ENCODE measurements around the gene GPX4.
A peak's percentile ranks its signal among the peaks of the same experiment; 100 is the strongest.

GPX4 gene

GRCh38 chr19:1085676-1086442 is 17.9 kb upstream of the GPX4 start:
- no peak overlapping the region for H3K4me3 ChIP-seq (ENCODE audit: low read depth, low read length, poor library complexity, severe bottlenecking)
- no peaks in the 10 kb centered on the region for H3K27me3 ChIP-seq (ENCODE audit: insufficient read depth, low read length)
- no peak overlapping the region for H3K9ac ChIP-seq (ENCODE audit: low read length)
- peaks cover 2% of the 10 kb centered on the region; the same call in 1 of the 2 replicates for H3F3A ChIP-seq (ENCODE audit: insufficient read depth, low read length)
- no peaks in the 10 kb centered on the region for H4K20me1 ChIP-seq (ENCODE audit: insufficient read depth, low read length)
- H3K4me2 ChIP-seq (ENCODE audit: low read length): no peak overlapping the region
- no peaks in the 10 kb centered on the region for H3K9me3 ChIP-seq (ENCODE audit: low read length)
- no peak overlapping the region for H2AFZ ChIP-seq (ENCODE audit: low read length)
- no peaks in the 10 kb centered on the region for H3K9me2 ChIP-seq (ENCODE audit: low read depth, low read length)
- no peaks in the 10 kb centered on the region for H3K79me2 ChIP-seq (ENCODE audit: insufficient read depth, low read length)
- H3K4me1 ChIP-seq (ENCODE audit: insufficient read depth, low read length, severe bottlenecking): peaks cover 52% of the 10 kb centered on the region
- peaks cover 78% of the 10 kb centered on the region for H3K36me3 ChIP-seq (ENCODE audit: insufficient read depth, low read length)
- H3K27ac ChIP-seq (ENCODE audit: low read depth, low read length, poor library complexity, severe bottlenecking): peak overlapping the region; percentile 89
- no peak for TF ChIP-seq CTCF (IDR thresholded peaks at IDR 0.05; ENCODE audit: low read length)
- TF ChIP-seq EZH2 (IDR thresholded peaks at IDR 0.05; ENCODE audit: borderline replicate concordance, low read length): no peak

- Histone ChIP-seq H3K27ac (ENCODE audit: low read depth, low read length, poor library complexity, severe bottlenecking) (peak overlapping the region; percentile 89), H3K79me2 (ENCODE audit: insufficient read depth, low read length) (no peaks in the 10 kb centered on the region), H4K20me1 (ENCODE audit: insufficient read depth, low read length) (no peaks in the 10 kb centered on the region), H3K4me2 (ENCODE audit: low read length) (no peak overlapping the region), H3K4me3 (ENCODE audit: low read depth, low read length, poor library complexity, severe bottlenecking) (no peak overlapping the region), H3K9me2 (ENCODE audit: low read depth, low read length) (no peaks in the 10 kb centered on the region), H3K9ac (ENCODE audit: low read length) (no peak overlapping the region), H3F3A (ENCODE audit: insufficient read depth, low read length) (peaks cover 2% of the 10 kb centered on the region; the same call in 1 of the 2 replicates), H3K36me3 (ENCODE audit: insufficient read depth, low read length) (peaks cover 78% of the 10 kb centered on the region), H3K27me3 (ENCODE audit: insufficient read depth, low read length) (no peaks in the 10 kb centered on the region), H3K9me3 (ENCODE audit: low read length) (no peaks in the 10 kb centered on the region), H2AFZ (ENCODE audit: low read length) (no peak overlapping the region), H3K4me1 (ENCODE audit: insufficient read depth, low read length, severe bottlenecking) (peaks cover 58% of the 10 kb centered on the region)
- no peak for TF ChIP-seq EZH2 (IDR thresholded peaks at IDR 0.05; ENCODE audit: borderline replicate concordance, low read length)
Observed at GRCh38 chr19:1086613-1087012, 17.2 kb upstream of the GPX4 start.

- Histone ChIP-seq H3K27me3 (ENCODE audit: insufficient read depth, low read length) (no peaks in the 10 kb centered on the region), H3K4me3 (ENCODE audit: low read depth, low read length, poor library complexity, severe bottlenecking) (no peak overlapping the region), H3F3A (ENCODE audit: insufficient read depth, low read length) (peaks cover 2% of the 10 kb centered on the region; the same call in 1 of the 2 replicates), H4K20me1 (ENCODE audit: insufficient read depth, low read length) (no peaks in the 10 kb centered on the region), H3K9me2 (ENCODE audit: low read depth, low read length) (no peaks in the 10 kb centered on the region), H3K4me2 (ENCODE audit: low read length) (peak overlapping the region; percentile 5; the same call in 1 of the 2 replicates), H3K9ac (ENCODE audit: low read length) (peak overlapping the region; percentile 14; the same call in 1 of the 2 replicates), H3K79me2 (ENCODE audit: insufficient read depth, low read length) (no peaks in the 10 kb centered on the region), H3K27ac (ENCODE audit: low read depth, low read length, poor library complexity, severe bottlenecking) (peak overlapping the region; percentile 89), H3K4me1 (ENCODE audit: insufficient read depth, low read length, severe bottlenecking) (peaks cover 56% of the 10 kb centered on the region), H3K36me3 (ENCODE audit: insufficient read depth, low read length) (peaks cover 79% of the 10 kb centered on the region), H3K9me3 (ENCODE audit: low read length) (no peaks in the 10 kb centered on the region), H2AFZ (ENCODE audit: low read length) (no peak overlapping the region)
- TF ChIP-seq EZH2 (IDR thresholded peaks at IDR 0.05; ENCODE audit: borderline replicate concordance, low read length) (no peak), CTCF (IDR thresholded peaks at IDR 0.05; ENCODE audit: low read length) (peak; percentile 38; the same call in 1 of the 2 replicates)
Observed at GRCh38 chr19:1087813-1088415, 15.9 kb upstream of the GPX4 start.

Measured in OCI-LY1 (cell line).